ENCODE results near the gene PRKCA.

PRKCA gene

GRCh38 chr17:66784621-66785364, 482.4 kb downstream of the PRKCA start:
- no peak for FAIRE-seq

GRCh38 chr17:66786107-66786506, 483.7 kb downstream of the PRKCA start:
- no peak for FAIRE-seq

DNA sequence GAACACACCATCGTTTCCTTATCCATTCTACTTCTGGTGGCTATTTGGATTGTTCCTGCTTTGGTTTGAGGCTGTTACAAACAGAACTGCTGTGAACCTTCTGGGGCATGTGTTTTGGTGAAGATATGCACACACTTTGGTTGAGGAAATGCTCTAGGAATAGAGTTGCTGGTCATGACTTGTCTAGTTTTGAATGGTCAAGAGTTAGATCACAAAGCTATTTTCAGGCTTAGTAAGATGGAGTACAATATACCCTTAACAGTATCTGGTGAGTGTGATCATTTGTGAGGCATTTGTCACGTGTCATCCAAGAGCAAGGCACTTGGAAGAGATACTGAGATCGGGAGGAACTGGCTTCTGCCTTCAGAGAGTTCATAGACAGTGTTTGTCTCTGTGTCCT, 485.5 kb downstream of the PRKCA start:
- no peak for FAIRE-seq

DNA sequence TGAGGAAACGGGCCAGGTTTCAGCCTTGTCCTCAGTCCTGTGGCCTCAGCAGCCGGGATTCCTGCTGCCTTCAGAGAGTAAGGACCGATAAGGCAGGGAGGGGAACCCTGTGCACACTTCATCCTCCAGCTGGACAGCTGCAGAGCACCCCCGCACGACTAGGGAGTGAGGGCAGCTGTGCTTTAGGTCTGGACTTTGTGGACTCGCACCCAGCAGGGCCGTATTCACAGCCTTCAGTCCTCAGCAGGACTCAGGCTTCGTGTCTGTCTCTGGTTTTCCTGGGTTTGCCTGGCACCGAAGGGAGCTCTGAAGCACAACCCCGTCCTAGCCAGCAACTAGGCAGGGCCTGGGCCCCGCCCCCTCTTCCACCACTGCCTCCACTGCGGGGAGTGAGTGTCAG, 486.7 kb downstream of the PRKCA start:
- FAIRE-seq = no peak

DNA sequence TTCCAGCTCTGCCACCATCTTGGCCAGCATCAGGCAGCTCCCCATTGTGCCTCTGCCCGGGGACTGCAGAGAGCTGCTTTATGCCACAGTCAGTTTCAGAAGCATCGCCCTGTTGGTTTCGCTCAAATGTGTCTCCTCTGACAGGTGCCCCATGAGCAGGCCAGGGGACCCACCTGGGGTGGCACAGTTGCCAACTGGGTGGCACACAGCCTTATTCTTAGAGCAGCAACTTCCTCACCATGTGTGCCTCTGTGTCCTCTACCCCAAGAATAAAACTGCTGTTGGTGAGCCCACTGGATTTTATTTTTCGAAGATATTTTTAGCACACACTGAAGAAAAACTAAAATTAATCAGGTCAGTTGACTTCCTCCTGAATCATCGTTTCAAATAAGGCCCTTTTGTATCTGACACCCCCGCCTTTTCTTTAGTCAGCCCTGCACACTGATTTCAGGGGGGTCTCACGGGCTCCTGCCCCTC, 487.6 kb downstream of the PRKCA start:
- FAIRE-seq = no peak

DNA sequence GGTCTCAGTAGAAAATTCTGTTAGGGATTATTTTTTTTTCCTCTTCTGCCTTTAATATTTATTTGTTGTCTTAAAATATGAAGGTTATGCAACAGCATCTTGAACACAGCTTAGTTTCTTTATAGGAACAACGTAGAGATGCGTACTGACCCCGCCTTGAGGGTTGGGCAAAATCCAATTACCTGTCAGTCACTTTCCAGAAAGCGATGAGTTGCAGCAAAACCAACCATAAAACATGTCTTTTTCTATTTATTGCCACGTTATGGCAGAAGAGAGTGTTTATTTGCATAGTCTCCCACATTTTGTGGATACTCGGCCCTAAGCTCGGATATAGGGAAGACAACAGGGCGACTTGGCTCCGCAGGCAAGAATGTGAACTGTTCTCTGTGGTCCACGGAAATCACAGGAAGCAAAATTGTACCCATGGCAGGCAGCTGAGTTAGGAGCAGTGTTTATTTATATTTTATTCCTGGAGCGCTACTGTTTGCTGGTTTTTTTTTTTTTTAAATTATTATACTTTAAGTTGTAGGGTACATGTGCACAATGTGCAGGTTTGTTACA, 488.2 kb downstream of the PRKCA start:
- FAIRE-seq = no peak

DNA sequence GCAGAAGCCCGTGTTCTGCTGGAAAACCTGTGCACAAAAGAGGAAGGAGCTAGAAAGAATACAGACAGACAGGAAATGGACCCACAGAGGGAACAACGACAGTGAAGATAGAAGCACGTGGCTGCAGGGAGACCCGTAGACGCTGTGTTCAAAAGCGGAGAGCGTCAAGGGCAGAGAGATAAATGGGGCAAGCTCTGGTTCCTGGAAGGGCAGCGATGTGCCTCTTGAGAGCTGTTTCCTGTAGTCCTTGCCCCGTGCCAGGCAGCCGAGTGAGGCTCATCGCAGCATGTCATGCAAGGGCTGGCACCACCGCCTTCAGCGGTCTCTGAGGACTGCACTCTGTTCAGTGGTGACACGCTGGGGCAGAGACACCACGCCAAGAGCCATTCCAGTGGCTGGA, 488.9 kb downstream of the PRKCA start:
- FAIRE-seq = no peak

DNA sequence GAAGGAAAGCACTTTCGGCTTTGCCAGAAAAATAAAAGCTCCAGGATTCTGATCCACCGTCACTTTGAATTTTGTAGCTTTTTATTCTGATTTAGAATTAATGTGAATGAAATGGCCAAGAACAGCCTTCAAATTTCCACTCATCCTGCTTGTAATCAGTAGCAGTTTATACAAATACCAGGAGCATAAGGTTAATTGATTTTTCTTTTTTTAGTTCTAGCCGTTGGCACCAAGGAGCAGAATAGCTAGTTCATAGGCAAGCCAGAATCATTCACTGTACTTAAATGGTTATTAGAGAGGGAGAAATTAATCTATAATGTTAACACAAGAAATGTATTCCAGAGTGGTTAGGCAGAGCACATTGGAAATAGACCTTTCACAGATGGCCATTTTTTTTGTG, 491.4 kb downstream of the PRKCA start:
- FAIRE-seq = no peak

- no peak for FAIRE-seq
Measured at GRCh38 chr17:66795486-66795885, 493.1 kb downstream of the PRKCA start.

DNA sequence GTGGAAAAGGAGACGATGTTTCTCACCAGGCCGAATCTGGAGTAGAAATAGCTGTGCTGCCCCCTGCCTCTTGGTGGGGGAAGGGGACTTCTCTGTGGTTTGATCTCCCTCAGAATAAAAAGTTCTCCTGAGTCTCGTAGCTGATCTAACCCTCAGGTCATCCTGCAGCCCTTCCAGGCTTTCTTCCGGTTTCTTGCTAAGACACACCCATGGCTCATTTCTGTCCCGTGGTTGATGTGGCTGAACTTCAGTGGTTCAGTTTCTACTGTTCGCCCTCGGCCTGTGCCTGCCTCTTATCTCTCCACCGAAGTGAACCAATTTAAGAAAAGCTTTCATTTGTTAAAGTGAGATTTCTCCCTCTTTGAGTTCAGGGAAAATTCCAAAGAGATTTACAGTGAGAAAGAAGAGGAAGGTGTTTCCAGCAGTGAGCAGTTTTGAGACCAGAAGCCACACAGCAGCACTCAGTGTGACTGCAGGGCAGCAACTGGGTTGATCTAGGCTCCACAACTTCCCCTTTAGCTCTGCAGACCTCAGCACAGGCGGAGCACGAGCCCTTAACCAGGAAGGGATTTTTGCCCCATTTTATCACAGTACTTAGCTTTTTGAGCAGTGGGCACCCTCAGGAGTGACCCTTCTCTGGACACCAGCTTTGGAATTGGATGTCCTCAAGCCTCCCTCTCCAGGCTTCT, 497.6 kb downstream of the PRKCA start:
- FAIRE-seq = no peak

DNA sequence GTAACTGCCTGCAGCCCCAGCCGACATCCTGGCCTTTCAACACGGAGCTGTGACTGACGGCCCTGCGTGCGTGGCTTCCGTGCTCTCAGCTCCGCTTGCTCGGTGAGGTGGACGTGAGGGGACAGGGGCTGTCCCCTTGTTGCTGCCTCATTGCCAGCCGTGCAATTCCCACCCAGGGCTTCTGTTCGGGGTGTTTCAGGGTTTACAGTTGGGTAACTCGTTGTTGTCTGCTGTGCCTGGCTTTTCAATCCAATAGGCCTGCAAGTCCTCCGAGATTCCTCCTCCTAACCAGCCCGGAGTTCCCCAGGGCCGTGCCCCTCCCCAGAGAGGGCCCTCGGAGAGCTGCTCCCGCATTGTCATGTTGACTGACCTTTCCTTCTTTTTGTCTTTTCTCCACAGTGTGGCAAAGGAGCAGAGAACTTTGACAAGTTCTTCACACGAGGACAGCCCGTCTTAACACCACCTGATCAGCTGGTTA, 501.1 kb downstream of the PRKCA start:
- no peak for FAIRE-seq

GRCh38 chr17:66805567-66805966, 503.2 kb downstream of the PRKCA start:
- no peak for FAIRE-seq

- no peak for FAIRE-seq
Measured at GRCh38 chr17:66807182-66807581, 504.8 kb downstream of the PRKCA start.

DNA sequence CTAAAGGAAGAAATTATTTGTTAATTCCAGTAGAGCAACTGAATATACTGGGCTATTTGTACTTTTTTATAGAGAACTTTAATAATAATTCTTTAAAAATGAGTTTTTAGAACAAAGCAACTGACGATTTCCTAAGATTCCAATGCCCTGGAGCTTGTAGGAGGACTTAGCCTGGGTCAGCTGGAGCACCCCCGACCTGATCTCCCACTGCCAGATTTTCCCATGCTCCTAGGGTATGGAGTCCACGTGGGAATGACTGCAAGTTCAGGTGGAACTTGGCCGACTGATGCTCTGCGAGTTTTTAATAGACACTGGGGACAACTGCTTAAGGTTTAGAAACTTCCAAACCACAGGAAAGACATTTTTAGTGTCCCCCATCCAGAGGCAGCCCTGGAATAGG, 507.0 kb downstream of the PRKCA start:
- no peak for FAIRE-seq

DNA sequence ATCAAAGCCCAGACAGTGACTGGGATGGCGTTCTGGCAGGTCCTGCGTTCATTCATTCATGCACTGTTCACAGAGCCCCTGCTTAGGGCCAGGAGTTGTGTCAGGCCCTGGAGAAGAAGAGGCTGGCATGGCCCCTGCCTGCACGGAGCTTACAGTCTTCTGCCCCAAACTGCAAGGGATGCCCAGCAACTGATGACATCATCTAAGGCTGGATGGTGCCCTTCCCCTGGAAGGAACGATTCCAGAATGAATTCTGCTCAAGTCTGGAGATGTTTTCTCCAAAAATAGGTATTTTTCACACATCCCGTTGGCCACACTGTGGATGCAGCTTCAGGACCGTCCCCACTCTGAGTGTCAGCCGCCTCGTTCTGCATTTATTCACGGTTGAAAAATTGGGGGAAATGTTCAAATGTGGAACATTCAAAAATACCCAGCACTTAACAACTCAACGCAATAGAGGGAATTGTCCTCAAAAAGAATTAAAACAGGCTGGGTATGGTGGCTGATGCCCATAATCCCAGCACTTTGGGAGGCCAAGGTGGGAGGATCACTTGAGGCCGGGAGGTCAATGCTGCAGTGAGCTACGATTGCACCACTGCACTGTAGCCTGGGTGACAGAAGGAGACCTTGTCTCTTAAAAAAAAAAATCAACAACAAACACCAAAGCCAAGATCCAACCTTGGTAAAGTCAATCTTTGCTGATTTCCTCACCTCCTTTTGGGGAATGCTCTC, 508.7 kb downstream of the PRKCA start:
- no peak for FAIRE-seq

GRCh38 chr17:66811683-66812054, 509.3 kb downstream of the PRKCA start:
- FAIRE-seq = no peak

GRCh38 chr17:66812571-66812970, 510.2 kb downstream of the PRKCA start:
- FAIRE-seq = no peak

GRCh38 chr17:66813296-66813695, 510.9 kb downstream of the PRKCA start:
- FAIRE-seq = no peak

GRCh38 chr17:66814026-66814425, 511.6 kb downstream of the PRKCA start:
- no peak for FAIRE-seq

DNA sequence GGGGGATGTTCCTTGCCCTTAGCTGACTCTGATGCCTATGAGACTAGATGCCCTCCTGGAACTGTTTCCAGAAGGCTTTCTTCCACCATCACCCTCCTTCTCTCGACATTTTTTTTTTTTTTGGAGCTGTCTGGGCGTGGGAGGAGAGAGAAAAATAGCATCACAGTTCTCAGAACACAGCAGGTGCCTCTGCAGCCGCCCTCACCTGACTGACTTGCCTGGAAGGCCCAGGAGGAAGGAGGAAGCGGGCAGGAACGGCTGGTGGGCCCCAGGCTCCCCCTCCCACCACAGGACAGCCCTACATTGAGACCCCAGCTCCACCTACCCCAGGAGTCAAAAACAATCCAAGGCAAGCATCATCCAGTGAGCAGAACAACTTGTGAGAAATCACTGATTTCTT, 512.2 kb downstream of the PRKCA start:
- no peak for FAIRE-seq

- no peak for FAIRE-seq
Measured at GRCh38 chr17:66817750-66818149, 515.3 kb downstream of the PRKCA start.

DNA sequence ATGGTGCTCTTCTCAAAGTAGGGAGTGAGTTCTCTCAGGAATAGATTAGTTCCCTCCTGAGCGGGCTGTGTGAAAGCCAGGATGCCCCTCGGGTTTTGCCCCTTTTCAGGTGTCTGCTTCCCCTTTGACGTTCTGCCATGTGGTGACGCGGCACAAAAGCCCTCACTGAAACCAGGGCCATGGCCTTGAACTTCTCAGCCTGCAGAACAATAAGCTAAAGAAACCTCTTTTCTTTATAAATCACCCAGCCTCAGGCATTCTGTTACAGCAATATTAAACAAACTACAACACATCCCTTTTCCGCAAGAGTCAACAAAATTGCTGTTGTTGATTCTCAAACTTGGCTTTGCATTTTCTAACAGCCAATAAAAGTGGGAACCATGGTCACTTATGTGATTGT, 517.1 kb downstream of the PRKCA start:
- FAIRE-seq = no peak

DNA sequence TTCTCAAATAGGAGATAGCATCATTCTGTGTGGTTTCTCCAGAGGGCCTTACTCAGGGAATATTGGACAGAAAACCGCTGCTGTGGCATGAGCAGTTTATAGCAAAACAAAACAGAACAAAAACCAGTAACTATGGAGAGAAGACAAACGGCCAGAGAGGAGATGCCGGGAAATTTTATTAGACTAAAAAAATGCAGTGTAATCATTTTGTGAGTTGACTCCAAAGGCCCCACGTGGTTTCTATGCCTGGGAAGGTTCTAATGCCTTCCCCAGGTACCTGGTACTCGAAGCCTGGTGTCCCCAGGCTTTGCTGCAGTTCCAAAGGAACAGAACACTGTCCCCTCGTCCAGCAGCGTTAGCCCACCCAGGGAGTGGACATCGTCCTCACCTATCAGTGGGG, 519.6 kb downstream of the PRKCA start:
- no peak for FAIRE-seq

Data from endometrium (tissue), 2 donors.